OCI-LY3 (cell line): ENCODE measurements around the gene PIP4P1.

Experiments
- EZH2phosphoT487 ChIP-seq: fragments of 200-600 bp; shearing (Covaris generic); IDR thresholded peaks from 2 replicates; pipeline ENCODE4 v1.6.1; 2018; ENCODE audit warnings: antibody characterized with exemption, mixed run types, low read depth
- TF ChIP-seq, protein P1 (sequence below): fragments of 200-600, 300-600 bp; sonication (generic); IDR thresholded peaks from 2 replicates; pipeline ENCODE4 v1.5.1; 2014; ENCODE audit warnings: antibody characterized with exemption, low read length, low read depth

- TF ChIP-seq, protein P1, sequence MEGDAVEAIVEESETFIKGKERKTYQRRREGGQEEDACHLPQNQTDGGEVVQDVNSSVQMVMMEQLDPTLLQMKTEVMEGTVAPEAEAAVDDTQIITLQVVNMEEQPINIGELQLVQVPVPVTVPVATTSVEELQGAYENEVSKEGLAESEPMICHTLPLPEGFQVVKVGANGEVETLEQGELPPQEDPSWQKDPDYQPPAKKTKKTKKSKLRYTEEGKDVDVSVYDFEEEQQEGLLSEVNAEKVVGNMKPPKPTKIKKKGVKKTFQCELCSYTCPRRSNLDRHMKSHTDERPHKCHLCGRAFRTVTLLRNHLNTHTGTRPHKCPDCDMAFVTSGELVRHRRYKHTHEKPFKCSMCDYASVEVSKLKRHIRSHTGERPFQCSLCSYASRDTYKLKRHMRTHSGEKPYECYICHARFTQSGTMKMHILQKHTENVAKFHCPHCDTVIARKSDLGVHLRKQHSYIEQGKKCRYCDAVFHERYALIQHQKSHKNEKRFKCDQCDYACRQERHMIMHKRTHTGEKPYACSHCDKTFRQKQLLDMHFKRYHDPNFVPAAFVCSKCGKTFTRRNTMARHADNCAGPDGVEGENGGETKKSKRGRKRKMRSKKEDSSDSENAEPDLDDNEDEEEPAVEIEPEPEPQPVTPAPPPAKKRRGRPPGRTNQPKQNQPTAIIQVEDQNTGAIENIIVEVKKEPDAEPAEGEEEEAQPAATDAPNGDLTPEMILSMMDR = no peak
- TF ChIP-seq EZH2phosphoT487 = no peak
These were observed 32.4 kb downstream of the PIP4P1 start for GRCh38 chr14:20428802-20429201.
